HG02981 (cell line): ENCODE measurements around the gene MYOD1.

Source experiments
- ATAC-seq: cut with Tn5 transposase; IDR thresholded peaks from one replicate; pipeline ENCODE4 v1.9.1; 2021; ENCODE audit warnings: mild to moderate bottlenecking, moderate library complexity; ENCODE audit not compliant: unreplicated experiment

The MYOD1 gene

GRCh38 chr11:17700991-17701390 lies 18.4 kb upstream of the MYOD1 start:
- ATAC-seq = no peak

GRCh38 chr11:17702876-17703275 lies 16.5 kb upstream of the MYOD1 start:
- no peak for ATAC-seq

- peak; percentile 61 for ATAC-seq
Observed at GRCh38 chr11:17703951-17704350, 15.4 kb upstream of the MYOD1 start.

GRCh38 chr11:17707830-17708229 lies 11.5 kb upstream of the MYOD1 start:
- ATAC-seq = no peak

- ATAC-seq = no peak
Observed at GRCh38 chr11:17711836-17712235, 7.5 kb upstream of the MYOD1 start.

GRCh38 chr11:17713851-17714250 lies 5.5 kb upstream of the MYOD1 start:
- ATAC-seq = no peak

- ATAC-seq = no peak
Observed at GRCh38 chr11:17714356-17714854, 5.0 kb upstream of the MYOD1 start.

- no peak for ATAC-seq
Observed at GRCh38 chr11:17714870-17715269, 4.5 kb upstream of the MYOD1 start.

- no peak for ATAC-seq
Observed at GRCh38 chr11:17716807-17717206, 2.6 kb upstream of the MYOD1 start.

GRCh38 chr11:17718015-17718414 lies 1.4 kb upstream of the MYOD1 start:
- ATAC-seq = no peak

- ATAC-seq = no peak
Observed at GRCh38 chr11:17718510-17718962, 835 bp upstream of the MYOD1 start.

- no peak for ATAC-seq
Observed at GRCh38 chr11:17719938-17720795, 796 bp downstream of the MYOD1 start.

- no peak for ATAC-seq
Observed at GRCh38 chr11:17720796-17721171, 1.4 kb downstream of the MYOD1 start.

GRCh38 chr11:17721242-17721999 lies 2.0 kb downstream of the MYOD1 start:
- ATAC-seq = no peak

GRCh38 chr11:17722000-17722643 lies 2.8 kb downstream of the MYOD1 start:
- ATAC-seq = no peak

GRCh38 chr11:17724020-17724908 lies 4.9 kb downstream of the MYOD1 start:
- no peak for ATAC-seq

- ATAC-seq = no peak
Observed at GRCh38 chr11:17725174-17725573, 5.8 kb downstream of the MYOD1 start.

GRCh38 chr11:17730137-17730536 lies 10.8 kb downstream of the MYOD1 start:
- ATAC-seq = no peak

- peak; percentile 79 for ATAC-seq
Observed at GRCh38 chr11:17730608-17731462, 11.5 kb downstream of the MYOD1 start.
